ENCODE measurements around the gene SLC2A6.

- TF ChIP-seq CTCF (IDR thresholded peaks at IDR 0.05; ENCODE audit: poor library complexity): no peak
- TF ChIP-seq EZH2phosphoT487 (IDR thresholded peaks at IDR 0.05; ENCODE audit: low read depth, severe bottlenecking, unreplicated experiment): no peak
- no peak for TF ChIP-seq EZH2 (IDR thresholded peaks at IDR 0.05; ENCODE audit: borderline replicate concordance)
Measured at GRCh38 chr9:133485531-133486260, 6.8 kb upstream of the SLC2A6 start.
